Measurements from ENCODE around the gene IRX1. TPM values are rescaled to one million over a fixed set of nuclear protein-coding genes. Genes with fewer than 3 reads are reported as not detected.

The IRX1 gene
- polyA plus RNA-seq, 2 of the 4 experiments (the other 2 are of a cell fraction), result not detected

GRCh38 chr5:3622961-3623360, 27.3 kb downstream of the IRX1 start:
- ChIA-PET CTCF (no interaction called here), POLR2A (no interaction called here)
- no peak for ATAC-seq
- H3K4me1 ChIP-seq, result no peaks in the 10 kb centered on the region
- TF ChIP-seq FOSB (CRISPR knock-in tag; IDR thresholded peaks at IDR 0.05) (no peak), RAD21 (conservative IDR thresholded peaks at IDR 0.05 in 1 of 2, IDR thresholded peaks at IDR 0.05 in 1 of 2) (no peak), HEYL (CRISPR knock-in tag; IDR thresholded peaks at IDR 0.05) (no peak), FOXS1 (CRISPR knock-in tag; IDR thresholded peaks at IDR 0.05) (no peak), CBX8 (IDR thresholded peaks at IDR 0.05) (no peak), RARB (CRISPR knock-in tag; IDR thresholded peaks at IDR 0.05) (no peak), POLR2AphosphoS2 (conservative IDR thresholded peaks at IDR 0.05; ENCODE audit: low read length) (no peak), EHF (CRISPR knock-in tag; IDR thresholded peaks at IDR 0.05) (no peak), TFCP2L1 (CRISPR knock-in tag; IDR thresholded peaks at IDR 0.05) (no peak), ELK1 (IDR thresholded peaks at IDR 0.05; ENCODE audit: low read depth, low read length) (no peak), SMC3 (IDR thresholded peaks at IDR 0.05) (no peak), HDAC2 (IDR thresholded peaks at IDR 0.05) (no peak), ESRRA (IDR thresholded peaks at IDR 0.05; ENCODE audit: borderline replicate concordance, low read length) (no peak), HOXB13 (CRISPR knock-in tag; IDR thresholded peaks at IDR 0.05; ENCODE audit: low read depth) (no peak), PHF8 (IDR thresholded peaks at IDR 0.05; ENCODE audit: borderline replicate concordance, low read depth) (no peak), EP300 (IDR thresholded peaks at IDR 0.05) (no peak), BHLHE40 (IDR thresholded peaks at IDR 0.05; ENCODE audit: low read depth, low read length) (no peak), HMGXB4 (CRISPR knock-in tag; IDR thresholded peaks at IDR 0.05; ENCODE audit: borderline replicate concordance) (no peak)
- TF ChIP-seq, protein P1, sequence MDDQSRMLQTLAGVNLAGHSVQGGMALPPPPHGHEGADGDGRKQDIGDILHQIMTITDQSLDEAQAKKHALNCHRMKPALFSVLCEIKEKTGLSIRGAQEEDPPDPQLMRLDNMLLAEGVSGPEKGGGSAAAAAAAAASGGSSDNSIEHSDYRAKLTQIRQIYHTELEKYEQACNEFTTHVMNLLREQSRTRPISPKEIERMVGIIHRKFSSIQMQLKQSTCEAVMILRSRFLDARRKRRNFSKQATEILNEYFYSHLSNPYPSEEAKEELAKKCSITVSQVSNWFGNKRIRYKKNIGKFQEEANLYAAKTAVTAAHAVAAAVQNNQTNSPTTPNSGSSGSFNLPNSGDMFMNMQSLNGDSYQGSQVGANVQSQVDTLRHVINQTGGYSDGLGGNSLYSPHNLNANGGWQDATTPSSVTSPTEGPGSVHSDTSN (IDR thresholded peaks at IDR 0.05), result no peak
- no peaks in the 10 kb centered on the region for H3K9me3 ChIP-seq
- WGBS (ENCODE audit: missing lambda C conversion rate), result 13% methylated on average over 5 of the region's 9 CpGs
- H3K27ac ChIP-seq, result no peak overlapping the region
- H3K4me3 ChIP-seq, result no peak overlapping the region
- DNase-seq (ENCODE audit: low read depth in 1 of 2, low spot score in 1 of 2), result no peak
- H3K4me2 ChIP-seq, result no peak overlapping the region
- FAIRE-seq, result no peak

GRCh38 chr5:3625626-3626025, 30.0 kb downstream of the IRX1 start:
- ChIA-PET CTCF (interaction anchor here (0.7 kb wide), 1 partner anchor 865 kb away, joined by 3 read pairs; no protein-coding TSS in a partner anchor), POLR2A (no interaction called here)
- Histone ChIP-seq H3K4me1 (no peaks in the 10 kb centered on the region), H3K9me3 (no peaks in the 10 kb centered on the region), H3K27ac (no peak overlapping the region), H3K4me2 (no peak overlapping the region), H3K4me3 (no peak overlapping the region)
- no peak for FAIRE-seq
- DNase-seq (ENCODE audit: low read depth in 1 of 2, low spot score in 1 of 2), result no peak
- WGBS (ENCODE audit: missing lambda C conversion rate), result 30% methylated on average over 4 of the region's 4 CpGs
- ATAC-seq, result no peak
- no peak for TF ChIP-seq ZNF302 (CRISPR knock-in tag; IDR thresholded peaks at IDR 0.05)
- no peak for TF ChIP-seq HDAC2 (IDR thresholded peaks at IDR 0.05)
- TF ChIP-seq RFX5 (IDR thresholded peaks at IDR 0.05), result no peak
- no peak for TF ChIP-seq CHD4 (IDR thresholded peaks at IDR 0.05; ENCODE audit: borderline replicate concordance)
- no peak for TF ChIP-seq TP53 (CRISPR knock-in tag; IDR thresholded peaks at IDR 0.05)
- TF ChIP-seq ZSCAN20 (CRISPR knock-in tag; IDR thresholded peaks at IDR 0.05), result no peak
- no peak for TF ChIP-seq MAFK (IDR thresholded peaks at IDR 0.05; ENCODE audit: partially characterized antibody)
- no peak for TF ChIP-seq EHMT2 (IDR thresholded peaks at IDR 0.05; ENCODE audit: low read depth)
- TF ChIP-seq JUNB (IDR thresholded peaks at IDR 0.05), result no peak
- no peak for TF ChIP-seq ZFP36 (IDR thresholded peaks at IDR 0.05; ENCODE audit: borderline replicate concordance, partially characterized antibody)
- TF ChIP-seq, protein P2, sequence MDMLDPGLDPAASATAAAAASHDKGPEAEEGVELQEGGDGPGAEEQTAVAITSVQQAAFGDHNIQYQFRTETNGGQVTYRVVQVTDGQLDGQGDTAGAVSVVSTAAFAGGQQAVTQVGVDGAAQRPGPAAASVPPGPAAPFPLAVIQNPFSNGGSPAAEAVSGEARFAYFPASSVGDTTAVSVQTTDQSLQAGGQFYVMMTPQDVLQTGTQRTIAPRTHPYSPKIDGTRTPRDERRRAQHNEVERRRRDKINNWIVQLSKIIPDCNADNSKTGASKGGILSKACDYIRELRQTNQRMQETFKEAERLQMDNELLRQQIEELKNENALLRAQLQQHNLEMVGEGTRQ (IDR thresholded peaks at IDR 0.05), result no peak
- no peak for TF ChIP-seq CBX2 (IDR thresholded peaks at IDR 0.05; ENCODE audit: borderline replicate concordance, low read depth)
- TF ChIP-seq CHD2 (IDR thresholded peaks at IDR 0.05; ENCODE audit: low read length, partially characterized antibody), result no peak
- TF ChIP-seq CTCF (IDR thresholded peaks at IDR 0.05), result no peak
- no peak for TF ChIP-seq HOXA7 (CRISPR knock-in tag; IDR thresholded peaks at IDR 0.05)
- no peak for TF ChIP-seq PHF8 (IDR thresholded peaks at IDR 0.05; ENCODE audit: borderline replicate concordance, low read depth)
- no peak for TF ChIP-seq KDM1A (IDR thresholded peaks at IDR 0.05; ENCODE audit: low read depth)
- no peak for TF ChIP-seq HOXB13 (CRISPR knock-in tag; IDR thresholded peaks at IDR 0.05; ENCODE audit: low read depth)
- TF ChIP-seq EHF (CRISPR knock-in tag; IDR thresholded peaks at IDR 0.05), result no peak
